Kidney tubule cell (primary cell): Measurements from ENCODE around the gene BTBD19.
A peak's percentile ranks its signal among the peaks of the same experiment; 100 is the strongest.
"Not testable (repeated sequence)": the region's sequence is repeated elsewhere in the genome, so short reads cannot be mapped to it uniquely, and the experiment has no call there.

ENCODE experiments used
- DNase-seq: peaks from one replicate; pipeline ENCODE4 v3.0.0-alpha.2; 2018; ENCODE audit warnings: low spot score

BTBD19 gene

GRCh38 chr1:44828003-44828651, 19.8 kb downstream of the BTBD19 start:
- DNase-seq: no peak

GRCh38 chr1:44828841-44829440, 20.6 kb downstream of the BTBD19 start:
- DNase-seq: no peak

DNA sequence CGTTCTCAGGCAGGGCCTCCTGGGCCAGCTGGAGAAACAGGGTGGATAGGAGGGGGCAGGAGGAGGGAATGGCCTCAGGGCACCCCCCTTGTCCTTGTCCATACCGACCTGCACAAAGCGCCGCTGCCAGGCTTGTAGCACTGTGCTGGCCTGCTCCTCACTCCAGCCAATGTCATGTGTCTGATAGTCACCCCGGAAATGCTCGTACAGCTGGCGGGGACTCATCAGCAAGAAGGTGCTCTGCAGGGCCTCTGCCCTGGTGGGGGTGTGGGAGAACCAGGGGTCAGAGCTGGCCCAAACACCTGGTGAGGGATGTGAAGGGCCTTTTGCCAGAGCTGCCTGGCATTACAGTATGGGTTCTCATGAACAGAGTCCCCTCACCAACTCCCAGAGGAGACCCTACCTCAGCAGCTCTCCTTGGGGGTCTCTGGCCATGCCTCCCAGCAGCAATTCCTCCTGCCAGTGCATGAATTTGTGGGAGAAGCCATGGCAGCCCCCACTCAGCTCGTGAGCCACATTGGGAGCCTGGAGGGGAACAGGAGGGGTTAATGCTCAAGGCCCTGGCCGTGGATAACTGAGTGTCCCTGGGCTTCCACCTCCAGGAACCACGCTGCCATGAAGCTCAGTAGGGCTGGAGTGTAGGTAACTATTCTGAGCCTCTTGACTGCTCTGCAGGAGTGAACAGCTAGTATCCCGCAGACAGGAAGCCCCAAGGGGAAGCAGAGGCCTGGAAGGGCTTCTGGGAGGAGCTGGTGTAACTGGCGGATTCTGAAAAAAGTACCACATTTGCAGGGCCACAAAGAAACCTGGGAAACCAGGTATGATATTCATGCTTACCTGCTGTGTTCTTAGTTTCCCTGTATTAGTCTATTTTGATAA, 21.4 kb downstream of the BTBD19 start:
- no peak for DNase-seq

GRCh38 chr1:44830900-44831304, 22.6 kb downstream of the BTBD19 start:
- no peak for DNase-seq

DNA sequence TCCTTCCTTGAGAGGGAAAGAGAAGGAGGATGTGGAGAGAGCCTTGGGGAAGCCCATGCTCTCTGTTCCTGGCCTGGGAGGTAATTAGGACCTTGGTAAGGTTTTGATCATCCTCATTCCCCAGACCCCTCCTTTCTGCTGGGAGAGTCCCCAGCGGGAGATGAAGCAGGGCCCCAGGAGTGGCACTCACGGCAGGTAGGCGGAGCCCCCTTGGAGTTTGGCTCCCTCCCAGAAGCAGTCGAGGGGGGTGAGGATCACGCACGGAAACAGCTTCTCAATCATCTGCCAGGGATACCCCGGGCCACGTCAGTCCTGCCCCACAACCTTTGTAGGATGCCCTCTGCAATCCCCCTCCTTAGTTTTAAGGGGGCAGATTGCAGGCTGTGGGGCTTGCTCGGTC, 23.2 kb downstream of the BTBD19 start:
- no peak for DNase-seq

DNA sequence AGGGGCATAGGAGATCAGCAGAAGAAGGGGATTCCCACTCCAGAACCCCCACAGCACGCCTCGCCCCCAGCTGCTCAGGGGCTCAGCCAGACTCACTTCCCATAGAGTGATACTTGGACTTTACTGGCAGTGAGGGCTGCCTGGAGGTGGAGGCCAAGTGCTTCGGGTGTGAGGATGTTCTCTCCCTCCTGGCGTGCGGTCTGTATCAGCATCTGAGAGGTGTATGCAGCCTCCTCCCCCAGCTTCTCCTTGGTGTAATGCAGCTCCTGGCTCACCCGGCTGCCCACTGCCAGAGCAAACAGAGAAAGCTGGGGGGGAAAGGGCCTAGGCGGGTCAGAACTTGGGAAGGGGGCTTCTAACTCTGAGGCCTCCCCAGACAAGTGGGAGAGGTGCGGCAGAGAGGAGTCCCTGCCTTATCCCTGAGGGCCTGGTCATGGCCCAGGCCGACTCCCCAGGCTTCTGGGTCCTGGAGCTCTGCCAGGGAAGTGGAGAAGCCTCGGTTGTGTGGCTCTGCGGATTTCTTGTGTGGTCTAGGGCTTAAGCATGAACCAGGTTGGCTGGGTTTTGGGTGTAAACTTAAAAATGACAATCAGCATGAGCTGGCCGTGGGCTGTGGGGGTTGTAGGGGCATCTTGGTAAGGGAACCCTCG, 23.9 kb downstream of the BTBD19 start:
- DNase-seq: no peak

GRCh38 chr1:44834328-44834727, 26.0 kb downstream of the BTBD19 start:
- no peak for DNase-seq

DNA sequence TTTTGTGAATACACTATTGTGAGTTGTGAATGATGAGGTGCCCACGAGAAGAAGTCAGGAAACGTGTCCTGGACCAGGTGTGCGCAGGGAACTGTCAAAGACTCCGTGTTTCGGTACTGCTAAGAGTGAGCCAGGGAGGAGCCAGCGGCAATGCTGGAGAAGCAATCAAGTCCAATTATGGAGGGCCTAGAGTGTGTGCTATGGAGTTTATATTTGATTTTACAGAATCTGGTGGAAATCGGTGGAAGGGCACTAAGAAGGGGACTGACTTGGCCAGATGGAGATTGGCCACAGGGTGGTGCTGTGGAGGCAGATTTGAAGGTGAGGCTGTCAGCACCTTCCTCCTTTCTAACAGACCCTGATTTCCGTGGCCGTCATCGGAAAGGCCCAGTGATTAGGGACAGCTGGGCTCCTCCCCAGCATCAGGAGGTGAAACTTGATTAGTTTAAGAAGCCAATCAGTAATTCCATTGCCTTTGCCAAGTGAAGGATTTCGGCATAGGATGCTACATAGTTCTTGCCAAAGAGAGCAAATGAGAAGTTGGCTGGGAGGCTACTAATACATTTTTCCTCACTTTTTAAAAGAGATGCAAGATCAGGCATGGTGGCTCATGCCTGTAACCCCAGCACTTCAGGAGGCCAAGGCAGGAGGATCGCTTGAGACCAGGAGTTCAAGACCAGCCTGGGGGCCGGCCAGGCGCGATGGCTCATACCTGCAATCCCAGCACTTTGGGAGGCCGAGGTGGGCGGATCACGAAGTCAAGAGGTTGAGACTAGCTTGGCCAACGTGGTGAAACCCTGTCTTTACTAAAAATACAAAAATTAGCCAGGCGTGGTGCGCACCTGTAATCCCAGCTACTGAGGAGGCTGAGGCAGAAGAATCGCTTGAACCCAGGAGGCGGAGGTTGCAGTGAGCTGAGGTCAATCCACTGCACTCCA, 27.7 kb downstream of the BTBD19 start:
- peak; percentile 79 for DNase-seq

DNA sequence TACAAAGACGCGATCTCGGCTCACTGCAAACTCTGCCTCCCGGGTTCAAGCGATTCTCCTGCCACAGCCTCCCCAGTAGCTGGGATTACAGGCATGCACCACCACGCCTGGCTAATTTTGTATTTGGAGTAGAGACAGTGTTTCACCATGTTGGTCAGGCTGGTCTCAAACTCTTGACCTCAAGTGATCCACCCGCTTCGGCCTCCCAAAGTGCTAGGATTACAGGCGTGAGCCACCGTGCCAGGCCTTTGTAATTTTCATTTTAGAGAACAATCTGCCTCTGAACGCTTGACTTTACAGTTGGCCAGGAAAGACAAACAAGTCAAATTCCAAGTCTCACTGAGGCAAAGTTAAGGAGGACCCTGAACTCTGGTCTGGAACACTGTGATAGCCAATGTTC, 30.0 kb downstream of the BTBD19 start:
- DNase-seq: not testable (repeated sequence)

GRCh38 chr1:44839576-44839975, 31.3 kb downstream of the BTBD19 start:
- no peak for DNase-seq

GRCh38 chr1:44842486-44842861, 34.2 kb downstream of the BTBD19 start:
- no peak for DNase-seq

DNA sequence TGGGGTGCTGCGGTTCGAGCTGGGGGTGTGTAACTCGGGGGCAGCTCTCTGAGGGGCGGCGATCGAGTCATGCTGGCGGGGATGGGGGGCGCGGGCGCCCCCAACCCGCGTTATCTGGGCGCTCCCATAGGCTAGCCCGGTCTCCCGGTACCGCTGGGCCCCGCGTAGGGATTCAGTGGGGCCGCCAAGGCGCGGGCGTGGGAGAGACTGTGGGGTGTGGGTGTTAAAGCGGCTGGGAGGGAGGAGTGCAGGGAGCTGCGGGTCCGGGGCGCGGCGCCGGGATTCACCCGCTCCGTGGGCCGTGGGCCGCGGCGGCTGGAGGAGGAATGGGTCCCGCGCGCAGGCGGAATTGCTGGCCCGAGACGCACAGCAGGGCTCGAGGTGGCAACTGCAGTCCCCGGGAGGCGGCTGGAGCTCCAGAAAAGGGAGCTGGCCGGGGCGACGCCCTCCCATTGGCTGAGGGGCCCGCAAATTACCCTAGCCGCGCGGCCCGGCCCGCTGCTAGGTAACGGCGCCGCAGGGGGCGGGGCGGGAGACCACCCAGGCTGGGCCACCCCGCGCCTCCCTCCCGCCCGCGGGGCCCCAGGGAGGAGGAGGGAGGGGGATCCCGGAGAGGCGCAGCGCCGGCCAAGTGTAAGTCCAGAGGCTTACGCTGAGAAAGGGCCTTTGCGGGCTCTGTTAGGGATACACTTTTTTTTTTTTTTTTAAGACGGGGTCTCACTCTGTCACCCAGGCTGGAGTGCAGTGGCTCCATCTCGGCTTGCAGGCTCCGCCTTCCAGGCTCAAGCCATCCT, 34.7 kb downstream of the BTBD19 start, which contains the start of gene PTCH2:
Gene PTCH2 (minus strand): TSS at position 392 of the 794 bp plus-strand sequence. CDS start 321 bp downstream, at position 71.
- peak; percentile 43 for DNase-seq

DNA sequence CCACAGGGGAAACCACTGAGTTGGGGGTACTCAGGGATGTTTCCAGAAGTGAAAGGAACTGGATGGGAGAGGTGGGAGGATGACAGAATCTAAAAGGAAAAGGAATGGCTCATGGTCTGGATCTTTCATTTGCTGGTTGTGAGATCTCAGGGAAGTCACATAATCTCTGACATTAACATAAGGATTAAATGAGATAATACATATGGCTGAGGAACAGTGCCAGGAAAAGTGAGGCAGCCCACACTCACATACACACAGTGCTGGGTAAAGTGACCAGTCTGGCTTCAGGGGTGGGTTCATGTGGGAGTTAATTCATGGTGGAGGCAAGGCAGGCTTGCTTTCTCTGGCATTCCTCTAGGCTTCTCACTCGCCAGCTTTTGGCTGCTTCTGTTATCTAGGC, 38.7 kb downstream of the BTBD19 start:
- no peak for DNase-seq

GRCh38 chr1:44847845-44848244, 39.5 kb downstream of the BTBD19 start:
- no peak for DNase-seq

- DNase-seq: no peak
Observed at GRCh38 chr1:44848456-44849181, 40.3 kb downstream of the BTBD19 start.

GRCh38 chr1:44849575-44850132, 41.3 kb downstream of the BTBD19 start:
- no peak for DNase-seq

DNA sequence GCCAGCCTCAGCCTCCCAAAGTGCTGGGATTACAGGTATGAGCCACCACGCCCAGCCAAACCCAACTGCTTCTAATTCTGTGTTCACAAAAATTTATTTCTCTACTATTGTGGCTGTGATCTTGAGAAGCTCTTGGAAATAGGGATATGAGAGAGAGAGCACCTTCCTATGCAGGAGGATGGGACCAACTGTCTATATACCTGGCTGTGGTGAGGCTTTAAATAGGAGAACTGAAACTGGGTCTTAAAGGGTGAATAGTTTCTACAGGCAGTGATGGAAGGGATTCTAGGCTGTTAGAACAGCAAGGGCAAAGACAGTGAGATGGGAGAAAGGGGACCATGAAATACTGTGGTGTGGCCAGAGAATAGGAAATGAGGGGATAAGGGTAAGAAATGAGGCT, 43.0 kb downstream of the BTBD19 start:
- no peak for DNase-seq

- DNase-seq: no peak
Observed at GRCh38 chr1:44853201-44853600, 44.9 kb downstream of the BTBD19 start.

GRCh38 chr1:44854970-44855369, 46.6 kb downstream of the BTBD19 start:
- no peak for DNase-seq

GRCh38 chr1:44855742-44856141, 47.4 kb downstream of the BTBD19 start:
- no peak for DNase-seq
